GM18508 (cell line): ENCODE results near the gene NGLY1.

ENCODE experiments used
- ATAC-seq: cut with Tn5 transposase; IDR thresholded peaks from one replicate; pipeline ENCODE4 v1.9.1; 2021; ENCODE audit warnings: moderate number of reproducible peaks; ENCODE audit not compliant: insufficient read depth, unreplicated experiment

Gene NGLY1

GRCh38 chr3:25719321-25719720 lies 63.9 kb downstream of the NGLY1 start:
- no peak for ATAC-seq

- ATAC-seq = no peak
These were observed 69.8 kb downstream of the NGLY1 start for GRCh38 chr3:25713341-25713985.

GRCh38 chr3:25711090-25711489 lies 72.2 kb downstream of the NGLY1 start:
- ATAC-seq = no peak

GRCh38 chr3:25708036-25708435 lies 75.2 kb downstream of the NGLY1 start:
- no peak for ATAC-seq

GRCh38 chr3:25707268-25707926 lies 75.8 kb downstream of the NGLY1 start:
- ATAC-seq = peak; percentile 48

GRCh38 chr3:25706213-25706612 lies 77.0 kb downstream of the NGLY1 start:
- no peak for ATAC-seq

GRCh38 chr3:25697553-25697952 lies 85.7 kb downstream of the NGLY1 start:
- ATAC-seq = no peak

- ATAC-seq = no peak
These were observed 87.4 kb downstream of the NGLY1 start for GRCh38 chr3:25695731-25696420.

- ATAC-seq = no peak
These were observed 90.0 kb downstream of the NGLY1 start for GRCh38 chr3:25693238-25693637.

GRCh38 chr3:25692341-25692740 lies 90.9 kb downstream of the NGLY1 start:
- no peak for ATAC-seq

- no peak for ATAC-seq
These were observed 92.3 kb downstream of the NGLY1 start for GRCh38 chr3:25690768-25691533.

- ATAC-seq = no peak
These were observed 94.0 kb downstream of the NGLY1 start for GRCh38 chr3:25689226-25689625.

- ATAC-seq = no peak
These were observed 95.5 kb downstream of the NGLY1 start for GRCh38 chr3:25687742-25688141.

GRCh38 chr3:25686766-25687165 lies 96.5 kb downstream of the NGLY1 start:
- no peak for ATAC-seq

GRCh38 chr3:25683882-25684281 lies 99.4 kb downstream of the NGLY1 start:
- no peak for ATAC-seq

GRCh38 chr3:25683410-25683809 lies 99.8 kb downstream of the NGLY1 start:
- ATAC-seq = no peak

GRCh38 chr3:25679642-25680302 lies 103.5 kb downstream of the NGLY1 start:
- ATAC-seq = no peak

- ATAC-seq = no peak
These were observed 104.1 kb downstream of the NGLY1 start for GRCh38 chr3:25679166-25679565.

GRCh38 chr3:25678581-25678980 lies 104.7 kb downstream of the NGLY1 start:
- no peak for ATAC-seq

- ATAC-seq = no peak
These were observed 106.1 kb downstream of the NGLY1 start for GRCh38 chr3:25677121-25677520.
